A549 treated with AZD2906 at 1 μM for 4 hours (cell line): ENCODE measurements around the gene CACNA1H. TPM values are rescaled to one million over a fixed set of nuclear protein-coding genes. Genes with fewer than 3 reads are reported as not detected.

ENCODE experiments used
- total RNA-seq: library from RNA; stranded (reverse); fragments of 200-300 nt; extraction: Qiagen RNA extraction; gene quantifications from 5 replicates; pipeline ENCODE4 v1.2.3, GENCODE V29; 2022

The CACNA1H gene
- 12.7 to 20.5 TPM (median 17.0 TPM) in 5 replicates for total RNA-seq

GRCh38 chr16:1152651-1153259 lies at the start of gene CACNA1H:
Gene CACNA1H (plus strand): TSS chr16:1153106. CDS start chr16:1153738, 632 bp downstream.

GRCh38 chr16:1225051-1225451 lies 72.1 kb downstream of the CACNA1H start, which contains the start of gene TPSG1:
Gene TPSG1 (minus strand): TSS chr16:1225268. CDS start chr16:1225252, 16 bp downstream.

DNA sequence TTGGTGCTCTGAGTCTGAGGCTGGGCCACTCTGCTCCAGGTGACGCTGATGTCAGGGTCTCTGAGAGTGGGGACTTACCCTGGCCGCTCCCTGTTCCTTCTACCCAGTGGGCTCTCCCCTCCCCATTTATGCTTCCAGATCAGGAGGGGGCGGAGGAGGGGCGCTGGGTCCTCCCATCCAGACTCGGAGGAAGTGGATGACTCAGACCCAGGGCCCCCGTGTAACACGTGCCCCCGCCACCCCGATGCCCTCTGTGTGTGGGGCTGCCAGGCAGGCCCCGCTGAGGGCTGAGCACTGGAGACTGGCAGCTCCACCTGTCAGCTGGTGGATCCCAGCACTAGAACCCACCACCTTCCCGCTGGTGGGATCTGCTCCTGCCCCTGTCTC lies 77.2 kb downstream of the CACNA1H start, which contains the start of gene TPSB2:
TSS of gene TPSB2 (minus strand) at position 101 of the 387 bp plus-strand sequence. CDS start 233 bp downstream, outside the sequence.

GRCh38 chr16:1240436-1240835 lies 87.5 kb downstream of the CACNA1H start, which contains the start of gene TPSAB1:
Gene TPSAB1 (plus strand): TSS chr16:1240705. CDS start chr16:1240939, 234 bp downstream.

GRCh38 chr16:1255276-1256122 lies 102.6 kb downstream of the CACNA1H start, which contains the start of gene TPSD1:
Gene TPSD1 (plus strand): TSS chr16:1256069. CDS start chr16:1256281, 212 bp downstream.

Other genes starting within 250 kb of the CACNA1H start
- gene LMF1, start 182.1 kb upstream of the CACNA1H start, total RNA-seq: 7.0 to 11.2 TPM (median 9.4 TPM) in 5 replicates
- 1.9 to 3.6 TPM (median 3.0 TPM) in 5 replicates for gene SOX8, start 171.3 kb upstream of the CACNA1H start, total RNA-seq
- 0.51 to 0.79 TPM (median 0.60 TPM) in 5 replicates for gene SSTR5, start 80.4 kb upstream of the CACNA1H start, total RNA-seq
- 0.05 to 0.08 TPM in 2 of 5 replicates, not detected in the others for gene C1QTNF8, start 56.9 kb upstream of the CACNA1H start, total RNA-seq
- 0.07 to 0.16 TPM (median 0.13 TPM) in 4 of 5 replicates, not detected in the other for gene TPSG1, start 72.2 kb downstream of the CACNA1H start, total RNA-seq
- gene TPSB2, start 77.1 kb downstream of the CACNA1H start, total RNA-seq: 0.09 to 0.11 TPM in 2 of 5 replicates, not detected in the others
- gene TPSAB1, start 87.6 kb downstream of the CACNA1H start, total RNA-seq: 0.06 to 0.10 TPM in 2 of 5 replicates, not detected in the others
- not detected in 5 replicates for gene TPSD1, start 103.0 kb downstream of the CACNA1H start, total RNA-seq
- 148 to 182 TPM (median 160 TPM) in 5 replicates for gene UBE2I, start 156.5 kb downstream of the CACNA1H start, total RNA-seq
- gene BAIAP3, start 180.5 kb downstream of the CACNA1H start, total RNA-seq: 0.69 to 1.4 TPM (median 0.95 TPM) in 5 replicates
- gene TSR3, start 198.8 kb downstream of the CACNA1H start, total RNA-seq: 54.8 to 98.7 TPM (median 96.4 TPM) in 5 replicates
- gene GNPTG, start 198.8 kb downstream of the CACNA1H start, total RNA-seq: 23.0 to 38.6 TPM (median 34.7 TPM) in 5 replicates